GM12892 (cell line): ENCODE results near the gene OLFM3.

Source experiments
- POLR2A ChIP-seq: IDR thresholded peaks from 2 replicates; pipeline ENCODE4 v1.6.1; 2011; ENCODE audit warnings: low read depth, low read length, control low read depth
- POLR2AphosphoS5 ChIP-seq: IDR thresholded peaks from 2 replicates; pipeline ENCODE4 v1.6.1; 2011; ENCODE audit warnings: low read depth, low read length, control low read depth

DNA sequence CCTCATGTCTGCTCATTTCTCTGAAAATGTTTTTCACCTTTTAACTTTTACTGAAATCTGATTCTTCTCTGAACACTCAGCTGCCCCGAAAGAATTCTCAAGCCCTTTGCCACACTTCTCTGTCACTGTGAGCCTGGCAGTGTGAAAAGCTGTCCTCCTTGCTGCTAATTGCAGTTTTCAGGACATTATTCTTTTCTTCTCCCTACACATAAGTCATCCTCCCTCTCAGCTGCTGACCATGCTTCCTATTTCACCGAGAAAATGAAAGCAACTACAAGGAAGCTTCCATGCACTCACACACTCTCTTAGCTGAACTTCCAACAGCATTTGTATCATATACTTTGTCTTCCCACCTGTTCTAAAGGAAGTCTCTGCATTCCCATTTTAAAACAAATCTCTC is 15.8 kb downstream of the OLFM3 start:
- TF ChIP-seq POLR2AphosphoS5, result no peak
- no peak for TF ChIP-seq POLR2A
